A673 (cell line): Measurements from ENCODE around the gene MYH10. TPM values are rescaled to one million over a fixed set of nuclear protein-coding genes. Genes with fewer than 3 reads are reported as not detected.

Source experiments
- Bru-seq: library from RNA; stranded (reverse); fragments of 400-500 nt; gene quantifications from one replicate; lab custom pipeline; 2021; lab: Mats Ljungman, UMichigan
- BruChase-seq, 2 experiments: library from RNA; stranded (reverse); fragments of 400-500 nt; gene quantifications; one replicate each; lab custom pipeline; 2021; lab: Mats Ljungman, UMichigan
- BruUV-seq: library from RNA; stranded (reverse); fragments of 400-500 nt; replicated peaks from 2 replicates; lab custom pipeline; 2021; lab: Mats Ljungman, UMichigan
- CTCF ChIA-PET: fragments of 300-600 bp; sonication (Branson Sonifier 250); formaldehyde crosslinking; loops from one replicate; lab custom pipeline; 2022; ENCODE audit warnings: antibody characterized with exemption; lab: Charles Lee
- POLR2A ChIA-PET: fragments of 300-600 bp; sonication (Branson Sonifier 250); formaldehyde crosslinking; loops from one replicate; lab custom pipeline; 2022; ENCODE audit warnings: antibody characterized with exemption; ENCODE audit not compliant: low non-redundant PET; lab: Charles Lee
- DNase-seq: peaks from one replicate; pipeline ENCODE4 v3.0.0-alpha.2; 2015; ENCODE audit warnings: low spot score
- H3K27ac ChIP-seq: fragments of 200-600 bp; sonication (generic); 2 replicates; pipeline ENCODE4 v1.5.1; 2016; ENCODE audit warnings: mixed run types, low read depth, mild to moderate bottlenecking, mixed read lengths, antibody characterized with exemption, low read length; ENCODE audit not compliant: poor library complexity, severe bottlenecking
- H3K27me3 ChIP-seq: fragments of 200-600 bp; sonication (generic); replicated peaks from 2 replicates; pipeline ENCODE4 v1.6.1; 2017; ENCODE audit warnings: mixed run types, low read depth, mild to moderate bottlenecking, mixed read lengths, antibody characterized with exemption, low read length; ENCODE audit not compliant: insufficient read depth, poor library complexity
- H3K36me3 ChIP-seq: fragments of 200-600 bp; sonication (generic); 2 replicates; pipeline ENCODE4 v1.6.1; 2016; ENCODE audit warnings: mixed run types, mild to moderate bottlenecking, mixed read lengths, antibody characterized with exemption, low read length; ENCODE audit not compliant: insufficient read depth, poor library complexity, severe bottlenecking
- H3K4me1 ChIP-seq: fragments of 200-600 bp; sonication (generic); 2 replicates; pipeline ENCODE4 v1.6.1; 2017; ENCODE audit warnings: mixed run types, mild to moderate bottlenecking, mixed read lengths, antibody characterized with exemption, low read length; ENCODE audit not compliant: insufficient read depth, poor library complexity, severe bottlenecking
- H3K4me3 ChIP-seq: fragments of 200-600 bp; sonication (generic); 2 replicates; pipeline ENCODE4 v1.5.1; 2016; ENCODE audit warnings: low read depth, mixed run types, mild to moderate bottlenecking, mixed read lengths, low read length; ENCODE audit not compliant: poor library complexity, severe bottlenecking
- H3K9me3 ChIP-seq: fragments of 200-600 bp; sonication (generic); 2 replicates; pipeline ENCODE4 v1.6.1; 2016; ENCODE audit warnings: mixed run types, low read depth, mild to moderate bottlenecking, mixed read lengths, antibody characterized with exemption, low read length; ENCODE audit not compliant: poor library complexity, severe bottlenecking
- CTCF ChIP-seq: fragments of 300-800, 200-600 bp; sonication (generic); conservative IDR thresholded peaks from 2 replicates; pipeline ENCODE4 v1.5.1; 2017; ENCODE audit warnings: low read depth, mild to moderate bottlenecking, antibody characterized with exemption, low read length, moderate library complexity, mixed read lengths
- EZH2 ChIP-seq: fragments of 200-600 bp; sonication (generic); IDR thresholded peaks from 2 replicates; pipeline ENCODE4 v1.6.1; 2017; ENCODE audit warnings: borderline replicate concordance, low read depth, mild to moderate bottlenecking, mixed read lengths, antibody characterized with exemption, low read length; ENCODE audit not compliant: poor library complexity, severe bottlenecking
- intact Hi-C: fragments of 100-400 bp; cut with micrococcal nuclease; formaldehyde crosslinking; loops from one replicate; pipeline ENCODE4 v1.10.0; 2022; ENCODE audit not compliant: unreplicated experiment
- long read RNA-seq: library from polyadenylated mRNA; stranded (forward); transcript quantifications from one replicate; pipeline ENCODE4 v2.0.0, GENCODE V29; 2022
- total RNA-seq: library from RNA; stranded (reverse); gene quantifications from 2 replicates; pipeline ENCODE4 v1.2.3, GENCODE V29; 2021

MYH10 gene
- total RNA-seq (129 and 167 TPM in 2 replicates), Bru-seq, nascent RNA (percentile 88 among the genes with signal in this experiment), BruChase-seq, experiment 1, labeled RNA remaining after a 2-hour chase (percentile 84 among the genes with signal in this experiment), BruChase-seq, experiment 2, labeled RNA remaining after a 6-hour chase (percentile 88 among the genes with signal in this experiment)
- long read RNA-seq, full-length matches to known transcripts, result 76 of 165 reads
- long read RNA-seq, partial matches to known transcripts, result 45 of 165 reads
- long read RNA-seq, other reads (novel, unspliced or antisense), result 44 of 165 reads

- Histone ChIP-seq H3K36me3 (no peaks in the 10 kb centered on the region), H3K27me3 (no peaks in the 10 kb centered on the region), H3K4me3 (peak within 1 kb of the TSS; percentile 98), H3K4me1 (peaks cover 24% of the 10 kb centered on the region), H3K9me3 (no peaks in the 10 kb centered on the region), H3K27ac (peak within 1 kb of the TSS; percentile 92)
- ChIA-PET POLR2A (interaction anchor here (0.6 kb wide), 1 partner anchor 98 kb away, joined by 3 read pairs; no protein-coding TSS in a partner anchor), CTCF (interaction anchor here (0.6 to 1.0 kb wide), 3 partner anchors 10 to 296 kb away, joined by 3 to 4 read pairs (median 3); no protein-coding TSS in a partner anchor)
- peak; percentile 15 for DNase-seq
- TF ChIP-seq EZH2 (no peak), CTCF (peak; percentile 38; the same call in 1 of the 2 replicates)
- BruUV-seq, result no TSS peak
- intact Hi-C loops, result no loop called here
These were observed at the start of gene MYH10 for GRCh38 chr17:8630227-8630801. Gene MYH10 (minus strand): TSS chr17:8630725. CDS start chr17:8623246, 7,479 bp downstream.

- no peak for DNase-seq
- Histone ChIP-seq H3K36me3 (no peaks in the 10 kb centered on the region), H3K4me1 (peaks cover 23% of the 10 kb centered on the region), H3K4me3 (no peak overlapping the region), H3K27ac (no peak overlapping the region), H3K9me3 (peaks cover 11% of the 10 kb centered on the region), H3K27me3 (no peaks in the 10 kb centered on the region)
- ChIA-PET CTCF (no interaction called here), POLR2A (no interaction called here)
- TF ChIP-seq CTCF, result no peak
- TF ChIP-seq EZH2, result no peak
- intact Hi-C loops, result no loop called here
- BruUV-seq, result no TSS peak
These were observed 48.6 kb upstream of the MYH10 start for GRCh38 chr17:8679126-8679525.

- intact Hi-C loops, result no loop called here
- peak overlapping the region; percentile 23 for H3K27ac ChIP-seq
- H3K36me3 ChIP-seq, result no peaks in the 10 kb centered on the region
- ChIA-PET CTCF (no interaction called here), POLR2A (interaction anchor here (0.6 kb wide), 1 partner anchor 14 kb away, joined by 6 read pairs; no protein-coding TSS in a partner anchor)
- no peak for DNase-seq
- no peaks in the 10 kb centered on the region for H3K27me3 ChIP-seq
- peaks cover 28% of the 10 kb centered on the region for H3K4me1 ChIP-seq
- TF ChIP-seq EZH2 (no peak), CTCF (no peak)
- H3K9me3 ChIP-seq, result peaks cover 11% of the 10 kb centered on the region
- H3K4me3 ChIP-seq, result no peak overlapping the region
- BruUV-seq, result no TSS peak
These were observed 44.8 kb upstream of the MYH10 start for GRCh38 chr17:8675306-8675705.
